HG02610 (cell line): ENCODE results near the gene PHF21B.
"Not testable (repeated sequence)": the region's sequence is repeated elsewhere in the genome, so short reads cannot be mapped to it uniquely, and the experiment has no call there.

Experiments
- ATAC-seq: cut with Tn5 transposase; IDR thresholded peaks from one replicate; pipeline ENCODE4 v1.9.1; 2021; ENCODE audit warnings: mild to moderate bottlenecking, moderate library complexity; ENCODE audit not compliant: unreplicated experiment

The PHF21B gene

GRCh38 chr22:45009606-45010531 lies at the start of gene PHF21B:
Gene PHF21B (minus strand): TSS chr22:45010005. CDS start chr22:45009549, 456 bp downstream.
- ATAC-seq, result no peak

- ATAC-seq, result no peak
These were observed 49.5 kb upstream of the PHF21B start for GRCh38 chr22:45059296-45059695.

- ATAC-seq, result no peak
These were observed 48.8 kb upstream of the PHF21B start for GRCh38 chr22:45058622-45058912.

DNA sequence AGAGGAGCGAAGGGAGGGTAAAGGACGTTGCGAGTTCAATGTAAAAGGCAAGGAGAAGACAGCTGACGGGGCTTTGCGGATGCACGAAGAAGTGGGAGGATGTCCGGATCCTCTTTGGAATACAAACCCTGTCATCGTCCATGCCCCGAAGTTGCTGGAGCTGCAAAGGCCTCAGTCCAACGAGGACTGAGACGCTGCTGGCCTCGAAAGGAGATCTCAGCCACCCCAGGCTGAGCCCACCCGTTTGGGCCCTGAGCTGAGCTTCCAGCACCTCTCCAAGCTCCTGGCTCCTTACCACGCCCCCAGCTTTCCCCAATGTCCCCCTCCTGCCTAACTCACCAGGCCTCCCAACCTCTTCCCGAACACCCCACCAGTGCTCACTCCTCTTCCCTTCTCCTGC lies 46.1 kb upstream of the PHF21B start:
- ATAC-seq, result no peak

DNA sequence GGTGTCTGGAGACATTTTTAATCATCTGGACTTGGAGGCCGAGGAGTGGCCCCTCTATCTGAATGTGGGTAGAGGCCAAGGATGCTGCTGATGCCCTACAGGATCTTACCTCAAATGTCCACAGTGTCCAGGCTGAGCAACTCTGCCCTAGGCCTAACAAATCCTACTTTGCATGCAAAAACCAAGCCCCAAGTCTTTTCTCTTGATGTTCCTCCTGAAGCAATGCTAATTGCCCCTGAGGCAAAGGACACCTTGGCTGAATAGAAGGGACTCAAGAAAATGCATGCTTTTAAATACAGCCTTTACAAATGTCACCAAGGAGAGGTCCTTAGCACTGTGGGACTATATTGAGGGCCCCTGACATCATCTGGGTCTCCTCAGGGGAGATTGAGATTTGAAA lies 43.8 kb upstream of the PHF21B start:
- no peak for ATAC-seq

DNA sequence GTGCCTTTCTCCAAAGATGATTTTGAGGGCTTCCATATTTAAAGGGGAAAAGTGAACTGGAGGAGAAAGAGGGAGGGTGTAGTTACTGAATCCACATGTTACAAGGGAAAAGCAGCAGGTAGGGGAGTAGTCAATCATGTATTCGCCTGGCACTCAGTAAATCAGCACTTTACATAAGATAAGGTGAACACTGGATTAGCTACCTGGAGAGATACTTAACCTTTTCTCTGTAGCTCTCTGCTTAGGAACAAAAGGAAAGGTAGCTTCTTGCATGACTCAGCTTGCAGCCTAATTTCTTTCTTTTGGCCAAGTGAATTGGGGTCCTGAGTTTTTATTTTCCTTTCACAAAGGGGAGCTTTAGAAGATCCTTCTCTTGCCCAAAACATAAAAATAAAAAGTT lies 43.3 kb upstream of the PHF21B start:
- no peak for ATAC-seq

- ATAC-seq, result not testable (repeated sequence)
These were observed 42.9 kb upstream of the PHF21B start for GRCh38 chr22:45052665-45053064.

DNA sequence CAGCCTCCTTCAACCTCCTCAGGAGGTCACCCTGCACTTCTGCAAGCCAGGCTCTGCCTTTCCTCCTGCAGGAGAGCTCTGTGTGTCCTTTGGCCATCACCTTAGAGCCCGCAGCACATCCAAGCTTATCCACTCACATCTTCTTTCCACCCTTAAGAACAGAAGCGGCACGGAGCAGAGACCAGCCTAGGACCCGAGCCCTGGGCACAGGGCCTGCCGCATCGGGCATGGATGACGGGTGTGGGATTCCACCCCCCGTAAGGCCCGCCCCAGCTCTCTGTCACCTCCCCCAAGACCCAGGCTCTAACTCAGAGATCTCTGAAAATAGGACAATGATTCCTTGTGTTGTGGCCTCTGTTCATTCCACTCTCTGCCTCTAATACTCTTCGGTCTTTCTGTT lies 42.1 kb upstream of the PHF21B start:
- ATAC-seq, result no peak

DNA sequence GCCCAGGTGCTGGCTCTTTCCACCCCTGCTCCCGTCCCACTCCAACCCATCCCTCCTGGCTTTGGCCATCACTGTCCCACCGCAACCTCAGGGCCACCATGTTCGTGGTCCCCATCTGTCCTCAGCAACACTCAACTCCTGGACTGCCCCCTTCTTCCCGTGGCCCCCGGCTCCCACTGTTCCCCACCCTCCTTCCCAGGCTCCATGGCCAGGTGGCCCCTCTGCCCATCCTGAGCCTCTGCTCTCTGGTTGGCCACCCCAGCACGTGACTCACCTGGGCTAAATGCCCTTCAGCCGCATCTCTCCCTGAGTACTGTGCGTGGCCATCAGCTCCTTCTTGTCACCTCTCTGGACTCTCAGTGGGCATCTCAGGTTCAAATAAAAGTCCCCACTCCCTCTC lies 41.6 kb upstream of the PHF21B start:
- ATAC-seq, result no peak

DNA sequence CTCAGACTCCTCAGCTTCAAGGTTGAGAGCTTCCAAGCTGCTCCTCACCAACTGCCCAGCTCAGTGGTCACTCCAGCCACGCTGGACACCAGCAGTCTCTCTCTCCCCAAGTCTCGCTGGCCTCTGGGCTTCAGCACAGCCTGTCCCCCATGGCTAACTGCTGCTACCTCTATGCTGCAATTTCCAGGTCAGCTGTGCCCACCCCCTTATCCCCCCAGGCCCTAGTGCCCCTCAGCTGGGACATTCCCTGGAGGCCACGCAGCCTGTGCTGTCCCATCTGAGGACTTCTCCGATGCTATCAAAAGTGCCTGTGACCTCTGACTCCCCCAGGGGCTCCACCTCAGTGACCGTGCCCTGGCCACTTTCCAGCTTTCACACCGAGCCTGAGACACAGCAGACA lies 37.5 kb upstream of the PHF21B start:
- ATAC-seq, result no peak

GRCh38 chr22:45045208-45045607 lies 35.4 kb upstream of the PHF21B start:
- ATAC-seq, result no peak

DNA sequence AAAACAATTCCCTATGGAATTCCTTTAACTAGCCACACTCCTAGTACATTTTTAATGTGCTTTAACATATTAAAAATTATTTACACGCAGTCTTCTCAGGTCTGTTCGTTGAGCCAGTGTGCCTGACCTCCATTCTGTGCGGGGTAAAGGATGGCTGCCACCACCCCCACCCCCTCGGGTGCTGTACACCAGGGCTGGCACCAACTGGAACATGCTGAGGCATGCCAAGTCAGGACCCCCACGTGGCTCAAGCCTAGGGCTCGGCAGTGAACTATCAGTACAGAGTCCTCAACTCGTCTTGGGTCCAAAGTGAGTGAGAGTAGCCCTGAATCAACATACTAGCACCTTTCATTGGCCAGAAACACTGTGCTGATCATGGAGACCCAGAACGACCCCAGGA lies 32.5 kb upstream of the PHF21B start:
- ATAC-seq, result no peak

DNA sequence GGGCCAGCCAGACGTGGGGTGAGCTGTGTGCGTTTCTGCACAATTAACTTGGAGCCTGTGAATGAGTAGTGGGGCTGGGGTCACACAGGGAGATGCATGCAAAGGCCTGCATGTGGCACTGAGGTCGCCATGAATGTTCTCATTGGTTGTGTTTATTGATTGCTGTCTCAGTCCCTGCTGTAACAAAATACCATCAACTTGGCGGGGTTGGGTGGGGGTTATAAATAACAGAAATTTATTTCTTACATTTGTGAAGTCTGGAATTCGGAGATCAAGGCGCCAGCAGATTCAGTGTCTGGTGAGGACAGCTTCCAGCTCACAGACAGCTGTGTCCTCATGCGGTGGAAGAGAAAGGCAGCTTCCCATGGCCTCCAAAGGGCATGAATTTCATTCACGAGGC lies 29.3 kb upstream of the PHF21B start:
- no peak for ATAC-seq

- no peak for ATAC-seq
These were observed 26.3 kb upstream of the PHF21B start for GRCh38 chr22:45036154-45036553.

DNA sequence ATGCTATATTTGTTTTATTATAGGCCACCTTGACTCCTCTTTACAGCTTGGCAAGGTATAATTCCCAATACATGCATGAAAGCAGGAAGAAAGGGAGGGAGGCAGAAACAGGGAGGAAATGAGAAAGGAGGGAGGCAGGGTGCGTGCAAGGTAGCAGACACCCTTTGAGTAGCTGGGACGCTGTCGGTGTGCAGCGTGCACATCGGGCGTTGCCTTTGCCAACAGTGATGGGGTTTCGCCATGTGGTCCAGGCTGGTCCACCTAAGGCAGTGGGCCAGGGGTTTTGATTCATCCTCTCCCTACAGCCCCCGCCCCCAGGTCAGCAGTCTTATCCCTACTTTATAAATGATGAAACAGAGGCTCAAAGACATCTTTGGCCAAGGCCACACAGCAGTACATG lies 25.0 kb upstream of the PHF21B start:
- no peak for ATAC-seq

DNA sequence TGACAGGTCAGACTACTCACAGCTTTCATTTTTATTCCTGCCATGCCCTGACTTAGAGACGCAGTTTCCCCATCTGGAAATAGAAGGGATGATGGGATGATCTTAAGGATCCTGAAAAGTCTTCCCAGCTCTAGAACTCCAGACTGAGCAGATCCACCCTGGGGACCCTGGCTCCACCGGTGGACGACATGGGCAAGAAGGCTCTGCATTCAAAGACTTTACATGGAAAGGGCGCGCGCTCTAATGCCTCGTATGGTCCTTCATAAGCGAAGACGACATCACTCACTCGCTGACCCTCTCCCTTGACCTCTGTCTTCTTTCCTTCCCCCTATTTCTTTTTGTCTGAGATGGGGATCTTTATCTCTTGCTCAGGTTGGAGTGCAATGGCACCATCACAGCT lies 24.4 kb upstream of the PHF21B start:
- ATAC-seq, result no peak

DNA sequence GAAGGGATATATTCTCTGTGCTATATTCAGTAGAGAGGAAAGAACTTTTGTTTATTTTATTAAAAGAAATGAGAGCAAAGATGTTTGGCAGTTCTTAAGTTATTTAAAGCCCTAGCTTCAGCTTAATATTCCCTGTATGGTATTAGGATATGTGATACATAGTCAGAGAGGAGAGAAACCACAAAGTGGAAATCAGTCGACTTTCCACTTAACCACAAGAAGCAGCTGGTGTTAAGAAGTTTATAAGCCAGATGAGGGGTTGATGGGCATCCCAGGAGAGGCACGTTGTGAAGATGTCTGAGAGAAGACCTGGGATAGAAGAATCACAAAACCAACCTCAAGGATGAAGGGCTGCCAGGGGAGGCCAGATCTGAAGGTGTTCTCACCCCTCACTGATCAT lies 23.3 kb upstream of the PHF21B start:
- no peak for ATAC-seq

DNA sequence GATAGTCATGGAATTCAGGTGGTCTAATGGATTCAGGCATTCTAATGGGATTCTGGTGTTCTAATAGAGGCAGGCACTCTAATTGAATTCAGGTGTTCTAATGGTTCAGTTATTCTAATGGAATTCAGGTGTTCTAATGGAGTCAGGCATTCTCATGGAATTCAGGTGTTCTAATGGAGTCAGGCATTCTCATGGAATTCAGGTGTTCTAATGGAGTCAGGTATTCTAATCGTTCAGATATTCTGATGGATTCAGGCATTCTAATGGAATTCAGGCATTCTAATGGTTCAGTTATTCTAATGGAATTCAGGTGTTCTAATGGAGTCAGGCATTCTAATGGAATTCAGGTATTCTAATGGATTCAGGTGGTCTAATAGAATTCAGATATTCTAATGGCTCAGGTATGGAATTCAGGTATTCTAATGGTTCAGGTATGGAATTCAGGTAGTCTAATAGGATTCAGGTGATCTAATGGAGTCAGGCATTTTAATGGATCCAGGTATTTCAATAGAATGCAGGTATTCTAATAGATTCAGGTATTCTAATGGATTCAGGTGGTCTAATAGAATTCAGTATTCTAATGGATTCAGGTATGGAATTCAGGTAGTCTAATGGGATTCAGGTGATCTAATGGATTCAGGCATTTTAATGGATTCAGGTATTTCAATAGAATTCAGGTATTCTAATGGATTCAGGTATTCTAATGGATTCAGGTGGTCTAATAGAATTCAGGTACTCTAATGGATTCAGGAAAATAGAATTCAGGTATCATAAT lies 22.0 kb upstream of the PHF21B start:
- no peak for ATAC-seq

- no peak for ATAC-seq
These were observed 19.7 kb upstream of the PHF21B start for GRCh38 chr22:45029501-45029900.

- ATAC-seq, result no peak
These were observed 16.7 kb upstream of the PHF21B start for GRCh38 chr22:45026511-45026910.

DNA sequence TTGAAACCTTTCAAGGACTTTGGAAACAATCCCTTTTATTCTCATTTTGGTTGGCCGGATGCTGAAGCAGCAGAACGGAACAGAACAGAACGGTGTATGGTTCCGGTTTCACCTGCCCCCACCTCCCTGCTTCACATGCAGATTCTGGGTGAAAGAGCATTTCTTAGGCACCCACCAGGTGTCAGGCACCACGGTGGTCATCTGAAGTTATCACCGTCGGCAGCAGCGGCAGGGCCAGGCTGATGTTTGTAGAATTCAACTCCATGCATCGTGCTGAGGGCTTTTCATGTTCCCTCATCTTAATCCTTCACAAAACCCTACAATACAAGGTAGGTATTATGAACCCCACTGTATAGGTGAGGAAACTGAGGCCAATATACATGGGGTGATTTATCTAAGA lies 13.6 kb upstream of the PHF21B start:
- no peak for ATAC-seq
